ENCODE data around the gene PLCB2.

Gene PLCB2

DNA sequence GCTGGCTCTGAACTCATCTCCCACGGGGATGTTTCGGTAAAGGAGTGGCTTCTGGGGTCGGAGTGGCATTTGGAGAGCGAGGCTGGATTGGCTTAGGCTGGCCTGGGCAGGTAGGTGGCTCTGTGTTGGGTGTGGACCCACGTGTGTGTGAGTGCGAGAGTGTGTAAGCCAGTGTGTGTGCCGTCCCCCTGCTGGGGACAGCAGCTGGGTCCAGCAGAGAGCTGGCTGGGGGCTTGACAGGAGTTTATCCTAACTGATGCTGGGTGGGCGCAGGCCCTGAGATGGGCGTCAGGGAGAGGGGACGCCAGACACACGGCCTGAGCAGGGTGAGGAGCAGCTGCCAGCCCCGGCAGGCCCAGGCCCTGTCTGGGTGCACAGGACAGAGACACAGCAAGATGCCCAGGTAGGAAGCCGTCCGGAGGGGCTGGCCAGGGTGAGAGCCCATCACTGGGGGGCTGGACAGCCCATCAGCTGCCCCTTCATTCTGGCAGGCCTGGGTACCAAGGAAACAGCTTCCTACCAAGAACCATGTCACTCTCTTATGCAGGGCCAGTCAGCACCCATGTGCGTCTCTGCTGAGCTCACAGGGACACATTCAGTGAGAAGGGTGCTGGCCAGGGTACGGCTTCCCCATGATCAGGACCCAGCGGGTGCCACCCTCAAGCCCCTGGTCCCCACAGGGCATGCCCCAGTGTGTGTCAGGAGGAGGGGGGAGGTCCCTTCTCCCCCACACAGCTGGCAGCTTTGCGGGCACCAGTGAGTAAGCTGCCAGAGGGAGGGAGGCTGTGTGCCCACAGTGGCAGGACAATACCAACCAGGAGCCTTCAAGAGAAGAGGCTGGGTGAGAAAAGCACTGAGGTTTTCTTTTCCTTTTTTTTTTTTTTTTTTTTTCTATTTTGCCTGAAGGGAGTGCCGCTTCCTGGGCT lies 67.8 kb downstream of the PLCB2 start:
- DNase-seq (ENCODE audit: low read depth in 2 of 2, low spot score in 1 of 2), result no peak

DNA sequence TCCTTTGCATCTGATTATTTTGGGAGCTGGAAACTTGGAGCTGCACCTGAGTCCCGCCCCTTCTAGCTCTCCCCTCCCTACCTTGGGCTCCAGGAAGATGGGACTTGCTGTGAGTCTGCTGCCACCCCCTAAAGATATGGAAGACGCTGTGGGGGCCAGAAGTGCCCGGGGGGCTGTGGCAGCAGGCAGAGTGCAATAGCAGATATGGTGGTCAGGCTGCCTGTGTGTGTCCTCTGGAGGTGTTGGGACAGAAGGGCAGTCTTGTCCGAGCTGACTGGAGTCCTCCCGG lies 68.4 kb downstream of the PLCB2 start:
- DNase-seq (ENCODE audit: low read depth in 2 of 2, low spot score in 1 of 2), result no peak

DNA sequence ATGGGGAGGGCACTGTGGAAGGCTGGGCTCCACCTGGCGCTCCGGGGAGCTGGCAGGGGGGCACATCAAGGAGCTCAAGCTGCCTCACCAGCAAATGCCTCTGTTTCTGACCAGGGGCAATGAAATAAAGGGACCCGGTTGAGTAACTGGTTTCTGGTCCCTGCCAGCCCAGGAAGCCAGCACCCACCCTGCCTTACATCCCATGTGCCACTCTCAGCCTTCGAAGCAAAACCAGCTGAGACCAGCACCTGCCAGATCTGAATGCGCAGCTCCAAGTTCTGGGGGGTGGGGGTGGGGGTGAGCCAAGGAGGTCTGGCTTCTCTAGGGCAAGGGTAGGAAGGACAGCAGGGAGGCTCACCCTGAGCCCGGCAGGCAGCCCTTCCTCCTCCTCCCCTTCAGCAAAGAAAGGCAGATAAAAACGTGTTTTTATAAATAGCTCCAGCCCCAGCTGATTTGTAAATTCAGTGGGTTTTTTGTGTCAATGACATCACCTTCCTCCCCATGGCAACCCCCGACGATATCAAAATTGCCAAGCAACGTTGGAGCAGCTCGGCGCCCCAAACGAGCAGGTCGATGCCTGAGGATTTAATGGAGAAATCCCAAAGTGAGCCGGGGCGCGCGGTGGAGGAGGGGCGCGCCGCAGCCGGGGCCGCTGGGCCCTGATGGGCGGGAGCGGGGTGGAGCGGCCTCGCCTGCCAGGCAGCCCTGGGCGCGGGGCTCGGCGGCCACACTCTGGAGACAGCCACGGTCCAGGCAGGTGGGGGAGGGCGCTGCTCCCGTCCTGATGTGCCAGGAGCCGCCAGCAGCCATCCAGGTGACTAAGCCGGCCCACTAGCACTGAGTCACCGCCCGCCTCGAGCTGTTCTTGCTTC lies 69.0 kb downstream of the PLCB2 start, which contains the start of gene PAK6:
PAK6 (plus strand) TSS at position 532 of the 872 bp plus-strand sequence. CDS start 25,723 bp downstream, outside the sequence.
- DNase-seq (ENCODE audit: low read depth in 2 of 2, low spot score in 1 of 2), result no peak
